GM06990 (cell line): ENCODE data around the gene FHIT.

Experiments
- DNase-seq: peaks from one replicate; pipeline ENCODE4 v3.0.0-alpha.2; 2011; ENCODE audit not compliant: insufficient read length; ENCODE audit errors: extremely low read depth
- H3K27me3 ChIP-seq: replicated peaks from 2 replicates; pipeline ENCODE4 v1.6.0; 2011; ENCODE audit warnings: low read length; ENCODE audit not compliant: control insufficient read depth, insufficient read depth
- H3K36me3 ChIP-seq: 2 replicates; pipeline ENCODE4 v1.5.1; 2011; ENCODE audit warnings: low read length; ENCODE audit not compliant: control insufficient read depth, insufficient read depth
- H3K4me3 ChIP-seq: replicated peaks from 2 replicates; pipeline ENCODE4 v1.5.1; 2011; ENCODE audit warnings: low read depth, mild to moderate bottlenecking, control low read depth, low read length
- TF ChIP-seq, protein P1 (sequence below): IDR thresholded peaks from 2 replicates; pipeline ENCODE4 v1.5.1; 2011; ENCODE audit warnings: low read length, control low read depth, mild to moderate bottlenecking, inconsistent platforms; ENCODE audit not compliant: insufficient read depth, poor library complexity, severe bottlenecking

Gene FHIT

DNA sequence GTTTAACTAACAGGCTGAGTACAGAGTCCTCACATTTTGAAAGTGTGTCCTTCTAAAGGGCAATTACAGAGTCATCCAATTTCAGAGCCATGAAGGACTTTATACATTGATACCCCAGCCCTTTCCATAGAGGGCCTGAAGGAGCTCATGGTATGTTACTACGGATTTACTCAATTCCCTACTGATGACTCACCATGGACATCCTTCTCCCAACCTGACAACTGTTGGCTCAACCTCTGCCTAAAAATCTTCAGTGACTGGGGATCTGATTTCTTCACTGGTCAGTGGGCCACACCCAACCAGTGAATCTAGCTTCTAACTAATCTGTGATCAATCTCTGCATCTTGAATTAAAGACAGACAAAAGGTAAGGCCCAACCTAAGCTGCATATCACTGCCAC is 1238.0 kb downstream of the FHIT start:
- no peak for DNase-seq
- TF ChIP-seq, protein P1, sequence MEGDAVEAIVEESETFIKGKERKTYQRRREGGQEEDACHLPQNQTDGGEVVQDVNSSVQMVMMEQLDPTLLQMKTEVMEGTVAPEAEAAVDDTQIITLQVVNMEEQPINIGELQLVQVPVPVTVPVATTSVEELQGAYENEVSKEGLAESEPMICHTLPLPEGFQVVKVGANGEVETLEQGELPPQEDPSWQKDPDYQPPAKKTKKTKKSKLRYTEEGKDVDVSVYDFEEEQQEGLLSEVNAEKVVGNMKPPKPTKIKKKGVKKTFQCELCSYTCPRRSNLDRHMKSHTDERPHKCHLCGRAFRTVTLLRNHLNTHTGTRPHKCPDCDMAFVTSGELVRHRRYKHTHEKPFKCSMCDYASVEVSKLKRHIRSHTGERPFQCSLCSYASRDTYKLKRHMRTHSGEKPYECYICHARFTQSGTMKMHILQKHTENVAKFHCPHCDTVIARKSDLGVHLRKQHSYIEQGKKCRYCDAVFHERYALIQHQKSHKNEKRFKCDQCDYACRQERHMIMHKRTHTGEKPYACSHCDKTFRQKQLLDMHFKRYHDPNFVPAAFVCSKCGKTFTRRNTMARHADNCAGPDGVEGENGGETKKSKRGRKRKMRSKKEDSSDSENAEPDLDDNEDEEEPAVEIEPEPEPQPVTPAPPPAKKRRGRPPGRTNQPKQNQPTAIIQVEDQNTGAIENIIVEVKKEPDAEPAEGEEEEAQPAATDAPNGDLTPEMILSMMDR = no peak

DNA sequence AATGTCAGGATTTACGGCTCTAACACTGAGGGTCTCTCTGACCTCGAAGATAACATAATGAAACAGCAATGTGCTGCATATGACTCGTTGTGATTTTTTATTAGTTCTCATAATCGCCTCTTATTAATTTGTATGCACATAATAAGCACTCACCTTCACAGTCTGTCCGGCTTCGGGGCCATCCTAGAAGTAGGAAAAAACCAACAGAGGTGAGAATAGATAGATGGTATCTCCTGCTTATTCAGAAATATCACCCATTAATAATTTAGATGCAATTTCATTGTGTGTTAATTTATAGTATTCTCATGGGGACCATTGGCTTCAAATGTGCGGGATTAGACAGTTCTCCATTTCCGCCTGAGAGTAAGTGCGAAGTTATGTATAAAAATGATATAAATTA is 1240.0 kb downstream of the FHIT start:
- Histone ChIP-seq H3K36me3 (no peaks in the 10 kb centered on the region), H3K4me3 (no peak overlapping the region), H3K27me3 (no peaks in the 10 kb centered on the region)
- no peak for DNase-seq
- TF ChIP-seq, protein P1 = no peak

More for the DNA sequence above, 1238.0 kb downstream of the FHIT start:
- Histone ChIP-seq H3K4me3 (no peak overlapping the region), H3K27me3 (no peaks in the 10 kb centered on the region), H3K36me3 (no peaks in the 10 kb centered on the region)

DNA sequence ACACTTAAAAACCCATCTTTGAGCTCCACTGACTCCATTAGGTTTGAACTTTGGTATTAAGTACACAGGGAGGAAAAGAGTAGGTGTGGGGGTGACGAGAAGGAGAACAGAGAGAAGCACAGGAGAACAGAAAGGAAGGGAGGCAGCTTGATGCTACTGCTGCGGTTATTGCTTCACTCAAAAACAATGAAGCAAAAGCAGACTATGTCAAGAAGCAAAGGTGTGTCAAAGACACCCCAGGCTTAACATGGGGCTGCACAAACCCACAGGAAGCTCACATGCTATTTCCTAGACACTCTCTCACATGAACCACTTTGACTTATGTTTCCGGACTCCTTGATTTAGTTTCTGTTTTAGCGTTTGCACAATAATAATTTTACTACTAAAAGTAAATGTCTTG is 1240.5 kb downstream of the FHIT start:
- DNase-seq = peak; percentile 63
- TF ChIP-seq, protein P1 = no peak
- no peak overlapping the region for H3K4me3 ChIP-seq
- no peaks in the 10 kb centered on the region for H3K36me3 ChIP-seq
- no peaks in the 10 kb centered on the region for H3K27me3 ChIP-seq

DNA sequence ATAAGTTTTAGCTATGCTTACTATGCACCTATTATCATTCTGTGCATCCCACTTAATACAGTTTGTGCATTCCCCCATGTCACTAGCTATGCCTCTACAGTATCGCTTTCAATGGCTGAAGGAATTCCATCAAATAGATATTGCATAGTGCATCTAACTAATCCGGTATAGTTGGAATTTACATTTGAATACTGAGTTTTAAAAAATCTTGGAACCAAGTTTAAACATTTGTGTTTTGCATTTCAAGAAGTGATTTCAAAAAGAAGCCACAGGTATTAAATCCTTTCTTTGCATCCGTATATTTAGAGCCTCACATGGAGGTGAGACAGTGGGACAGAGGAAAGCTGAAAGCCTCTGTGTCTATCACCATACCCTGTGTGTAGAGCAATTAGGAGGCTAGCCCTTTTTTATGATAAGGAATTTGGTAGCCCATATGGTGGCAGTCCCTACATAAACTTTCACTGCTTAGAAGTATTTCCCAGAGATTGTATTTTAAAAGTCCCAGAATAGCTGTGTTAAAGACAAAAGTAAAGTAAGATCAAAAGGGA is 1241.2 kb downstream of the FHIT start:
- TF ChIP-seq, protein P1 = no peak
- DNase-seq = no peak
- Histone ChIP-seq H3K36me3 (no peaks in the 10 kb centered on the region), H3K27me3 (no peaks in the 10 kb centered on the region), H3K4me3 (no peak overlapping the region)

DNA sequence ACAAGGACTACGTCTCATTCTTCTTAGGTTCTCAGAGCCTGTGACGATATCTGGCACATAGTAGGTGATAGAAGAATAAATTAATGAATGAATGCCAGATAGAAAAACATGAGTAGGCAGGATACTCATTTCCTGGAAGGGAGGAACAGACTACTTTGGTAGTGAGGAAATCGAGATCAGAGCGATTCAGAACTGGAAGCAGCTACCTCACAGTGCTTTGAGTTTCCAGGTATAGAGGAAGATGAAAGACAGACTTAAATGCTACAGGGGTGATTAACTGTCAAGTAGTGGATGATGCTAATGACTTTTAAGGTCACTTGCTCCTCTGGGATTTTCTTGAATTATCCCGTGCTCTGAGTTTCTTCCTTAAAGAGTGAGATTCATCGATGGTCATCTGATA is 1249.9 kb downstream of the FHIT start:
- Histone ChIP-seq H3K4me3 (no peak overlapping the region), H3K36me3 (no peaks in the 10 kb centered on the region), H3K27me3 (no peaks in the 10 kb centered on the region)
- DNase-seq = no peak
- TF ChIP-seq, protein P1 = no peak
